Caco-2 (cell line): ENCODE data around the gene DNPEP. TPM values are rescaled to one million over a fixed set of nuclear protein-coding genes. Genes with fewer than 3 reads are reported as not detected.
"Not testable (repeated sequence)": the region's sequence is repeated elsewhere in the genome, so short reads cannot be mapped to it uniquely, and the experiment has no call there.

Experiments used
- BruUV-seq: library from RNA; stranded (reverse); fragments of 400-500 nt; replicated peaks from 2 replicates; lab custom pipeline; 2021; lab: Mats Ljungman, UMichigan
- CTCF ChIA-PET: fragments of 300-600 bp; sonication (Branson Sonifier 250); formaldehyde crosslinking; loops from one replicate; lab custom pipeline; 2022; ENCODE audit warnings: antibody characterized with exemption; lab: Charles Lee
- POLR2A ChIA-PET: fragments of 300-600 bp; sonication (Branson Sonifier 250); formaldehyde crosslinking; loops from one replicate; lab custom pipeline; 2022; ENCODE audit warnings: antibody characterized with exemption; lab: Charles Lee
- DNase-seq, 2 experiments: peaks; one replicate each; pipeline versions ENCODE4 v3.0.0 to v3.0.0-alpha.2; 2020 to 2022
- H3K27me3 ChIP-seq: replicated peaks from 2 replicates; pipeline ENCODE4 v1.6.0; 2011; ENCODE audit warnings: low read length; ENCODE audit not compliant: control insufficient read depth, insufficient read depth
- H3K36me3 ChIP-seq: 2 replicates; pipeline ENCODE4 v1.5.1; 2011; ENCODE audit warnings: low read length; ENCODE audit not compliant: control insufficient read depth, insufficient read depth
- H3K4me1 ChIP-seq: fragments of 250-450 bp; sonication (Bioruptor Pico); 2 replicates; pipeline ENCODE4 v1.5.1; 2020; ENCODE audit warnings: mild to moderate bottlenecking
- H3K4me3 ChIP-seq: 2 replicates; pipeline ENCODE4 v1.5.1; 2011; ENCODE audit warnings: low read depth, mild to moderate bottlenecking, control low read depth, low read length
- H3K9me3 ChIP-seq: fragments of 250-450 bp; sonication (Bioruptor Pico); 2 replicates; pipeline ENCODE4 v1.5.1; 2020; ENCODE audit warnings: mild to moderate bottlenecking, moderate library complexity
- H3K27ac Mint-ChIP-seq: one replicate; pipeline ENCODE4 v1.8.0; 2022; ENCODE audit warnings: mixed read lengths; ENCODE audit not compliant: unreplicated experiment
- H3K27me3 Mint-ChIP-seq: one replicate; pipeline ENCODE4 v1.8.0; 2022; ENCODE audit warnings: mixed read lengths; ENCODE audit not compliant: insufficient read depth, unreplicated experiment
- H3K36me3 Mint-ChIP-seq: one replicate; pipeline ENCODE4 v1.8.0; 2022; ENCODE audit warnings: mild to moderate bottlenecking, mixed read lengths; ENCODE audit not compliant: insufficient read depth, unreplicated experiment
- H3K4me1 Mint-ChIP-seq: one replicate; pipeline ENCODE4 v1.8.0; 2022; ENCODE audit warnings: low read depth, mixed read lengths; ENCODE audit not compliant: unreplicated experiment
- H3K4me3 Mint-ChIP-seq: one replicate; pipeline ENCODE4 v1.8.0; 2022; ENCODE audit warnings: mild to moderate bottlenecking, moderate library complexity, mixed read lengths; ENCODE audit not compliant: unreplicated experiment
- H3K9me3 Mint-ChIP-seq: one replicate; pipeline ENCODE4 v1.8.0; 2022; ENCODE audit warnings: mixed read lengths; ENCODE audit not compliant: unreplicated experiment
- intact Hi-C: fragments of 100-400 bp; cut with micrococcal nuclease; formaldehyde crosslinking; loops from one replicate; pipeline ENCODE4 v1.10.0; 2022; ENCODE audit not compliant: unreplicated experiment
- total RNA-seq: library from RNA; stranded (reverse); gene quantifications from 2 replicates; pipeline ENCODE4 v1.2.3, GENCODE V29; 2022
- TF ChIP-seq, protein P1 (sequence below), 2 experiments: fragments of 200-600 bp in 1 of 2; IDR thresholded peaks; 1 replicate in 1 of 2; 2 replicates in 1 of 2; pipeline versions ENCODE4 v1.5.1 to v1.8.0; 2011 to 2022; ENCODE audit warnings: antibody characterized with exemption in 1 of 2, control low read depth in 1 of 2, inconsistent platforms in 1 of 2, low read depth in 1 of 2, low read length in 1 of 2, mild to moderate bottlenecking in 1 of 2, moderate library complexity in 1 of 2; ENCODE audit not compliant: insufficient read depth in 1 of 2, severe bottlenecking in 1 of 2, unreplicated experiment in 1 of 2

DNPEP gene
- total RNA-seq, 1 experiment from 2014 or later, result 102 TPM

GRCh38 chr2:219398721-219399363 lies 11.1 kb upstream of the DNPEP start:
- BruUV-seq, result no TSS peak
- no peaks in the 10 kb centered on the region for H3K9me3 Mint-ChIP-seq
- no peak overlapping the region for H3K27ac Mint-ChIP-seq
- H3K27me3 ChIP-seq, result no peaks in the 10 kb centered on the region
- intact Hi-C loops, result loop anchor here (1.0 kb wide), 1 partner anchor 11 kb away; no protein-coding TSS in a partner anchor
- H3K36me3 ChIP-seq, result no peaks in the 10 kb centered on the region
- no peaks in the 10 kb centered on the region for H3K27me3 Mint-ChIP-seq
- CTCF ChIA-PET, result interaction anchor here (0.6 to 2.7 kb wide), 8 partner anchors 10 to 131 kb away, joined by 3 to 29 read pairs (median 5); partner anchors contain the start of genes DNPEP and GMPPA
- POLR2A ChIA-PET, result interaction anchor here (0.6 to 1.2 kb wide), 3 partner anchors 10 to 111 kb away, joined by 3 to 9 read pairs (median 3); no protein-coding TSS in a partner anchor
- no peak overlapping the region for H3K4me3 ChIP-seq
- H3K4me3 Mint-ChIP-seq, result no peak overlapping the region
- no peaks in the 10 kb centered on the region for H3K36me3 Mint-ChIP-seq
- TF ChIP-seq, protein P1, sequence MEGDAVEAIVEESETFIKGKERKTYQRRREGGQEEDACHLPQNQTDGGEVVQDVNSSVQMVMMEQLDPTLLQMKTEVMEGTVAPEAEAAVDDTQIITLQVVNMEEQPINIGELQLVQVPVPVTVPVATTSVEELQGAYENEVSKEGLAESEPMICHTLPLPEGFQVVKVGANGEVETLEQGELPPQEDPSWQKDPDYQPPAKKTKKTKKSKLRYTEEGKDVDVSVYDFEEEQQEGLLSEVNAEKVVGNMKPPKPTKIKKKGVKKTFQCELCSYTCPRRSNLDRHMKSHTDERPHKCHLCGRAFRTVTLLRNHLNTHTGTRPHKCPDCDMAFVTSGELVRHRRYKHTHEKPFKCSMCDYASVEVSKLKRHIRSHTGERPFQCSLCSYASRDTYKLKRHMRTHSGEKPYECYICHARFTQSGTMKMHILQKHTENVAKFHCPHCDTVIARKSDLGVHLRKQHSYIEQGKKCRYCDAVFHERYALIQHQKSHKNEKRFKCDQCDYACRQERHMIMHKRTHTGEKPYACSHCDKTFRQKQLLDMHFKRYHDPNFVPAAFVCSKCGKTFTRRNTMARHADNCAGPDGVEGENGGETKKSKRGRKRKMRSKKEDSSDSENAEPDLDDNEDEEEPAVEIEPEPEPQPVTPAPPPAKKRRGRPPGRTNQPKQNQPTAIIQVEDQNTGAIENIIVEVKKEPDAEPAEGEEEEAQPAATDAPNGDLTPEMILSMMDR (IDR thresholded peaks at IDR 0.05; ENCODE audit: insufficient read depth in 1 of 2, low read depth in 1 of 2, low read length in 1 of 2, severe bottlenecking in 1 of 2, unreplicated experiment in 1 of 2), result peak in 1 of 2 experiments; percentile 14
- H3K4me1 Mint-ChIP-seq, result peaks cover 22% of the 10 kb centered on the region
- peaks cover 28% of the 10 kb centered on the region for H3K4me1 ChIP-seq
- DNase-seq, result peak; percentile 58 to 59
- H3K9me3 ChIP-seq, result no peaks in the 10 kb centered on the region

DNA sequence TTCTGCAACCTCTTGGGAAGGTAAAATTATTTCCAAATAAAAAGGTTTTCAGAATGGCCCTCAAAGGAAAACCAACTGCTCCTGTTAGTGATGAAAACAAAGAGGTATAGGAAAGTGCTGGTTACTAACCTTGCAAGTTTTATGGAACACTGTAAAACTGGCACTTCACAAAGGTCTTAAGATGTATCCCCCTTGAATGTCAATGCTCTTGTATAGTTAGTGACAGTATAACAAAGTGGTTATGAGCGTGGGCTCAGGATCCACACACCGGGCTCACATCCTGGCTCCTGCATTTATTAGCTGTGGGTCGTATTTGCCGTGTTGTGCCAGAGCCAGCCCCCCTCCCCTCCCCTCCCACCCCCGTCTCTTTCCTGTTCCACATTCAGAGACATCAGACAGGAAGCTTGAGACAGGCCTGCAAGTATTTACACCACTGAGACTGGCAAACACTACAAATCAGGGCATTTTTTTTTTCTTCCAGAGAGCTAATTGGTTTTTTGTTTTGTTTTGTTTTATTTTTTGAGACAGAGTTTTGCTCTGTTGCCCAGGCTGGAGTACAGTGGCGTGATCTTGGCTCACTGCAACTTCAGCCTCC lies 9.2 kb upstream of the DNPEP start:
- H3K36me3 Mint-ChIP-seq, result no peaks in the 10 kb centered on the region
- Histone ChIP-seq H3K9me3 (no peaks in the 10 kb centered on the region), H3K4me1 (peaks cover 28% of the 10 kb centered on the region), H3K4me3 (no peak overlapping the region), H3K27me3 (no peaks in the 10 kb centered on the region), H3K36me3 (no peaks in the 10 kb centered on the region)
- ChIA-PET CTCF (interaction anchor here (2.7 kb wide), 1 partner anchor 9 kb away, joined by 29 read pairs; the partner anchor contains the start of gene DNPEP), POLR2A (interaction anchor here (0.6 kb wide), 1 partner anchor 9 kb away, joined by 5 read pairs; no protein-coding TSS in a partner anchor)
- no peaks in the 10 kb centered on the region for H3K27me3 Mint-ChIP-seq
- intact Hi-C loops, result no loop called here
- no peaks in the 10 kb centered on the region for H3K9me3 Mint-ChIP-seq
- no peak overlapping the region for H3K27ac Mint-ChIP-seq
- no peak overlapping the region for H3K4me3 Mint-ChIP-seq
- peaks cover 13% of the 10 kb centered on the region for H3K4me1 Mint-ChIP-seq
- BruUV-seq, result no TSS peak
- TF ChIP-seq, protein P1 (IDR thresholded peaks at IDR 0.05; ENCODE audit: insufficient read depth in 1 of 2, low read depth in 1 of 2, low read length in 1 of 2, severe bottlenecking in 1 of 2, unreplicated experiment in 1 of 2), result no peak
- no peak for DNase-seq

DNA sequence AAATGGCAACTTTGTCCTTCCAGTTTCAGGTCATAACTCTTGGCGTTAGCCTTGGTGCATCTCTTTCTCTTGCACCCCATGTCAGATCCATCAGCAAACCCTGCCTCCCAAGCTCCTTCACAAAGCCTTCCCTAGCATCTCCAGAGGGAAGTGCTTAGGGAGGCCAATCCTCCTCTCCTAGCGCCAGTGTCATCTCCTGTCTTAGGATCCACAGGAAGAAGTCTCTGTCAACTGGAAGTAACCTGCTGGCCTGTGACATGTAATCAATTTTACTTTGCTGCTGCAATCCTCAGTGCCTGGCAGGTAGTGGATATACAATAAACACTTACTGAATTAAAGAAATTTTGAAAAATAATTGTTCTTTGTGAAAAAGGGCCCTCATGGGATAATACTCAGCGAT lies 7.9 kb upstream of the DNPEP start:
- BruUV-seq, result no TSS peak
- CTCF ChIA-PET, result no interaction called here
- TF ChIP-seq, protein P1 (IDR thresholded peaks at IDR 0.05; ENCODE audit: insufficient read depth in 1 of 2, low read depth in 1 of 2, low read length in 1 of 2, severe bottlenecking in 1 of 2, unreplicated experiment in 1 of 2), result no peak

DNA sequence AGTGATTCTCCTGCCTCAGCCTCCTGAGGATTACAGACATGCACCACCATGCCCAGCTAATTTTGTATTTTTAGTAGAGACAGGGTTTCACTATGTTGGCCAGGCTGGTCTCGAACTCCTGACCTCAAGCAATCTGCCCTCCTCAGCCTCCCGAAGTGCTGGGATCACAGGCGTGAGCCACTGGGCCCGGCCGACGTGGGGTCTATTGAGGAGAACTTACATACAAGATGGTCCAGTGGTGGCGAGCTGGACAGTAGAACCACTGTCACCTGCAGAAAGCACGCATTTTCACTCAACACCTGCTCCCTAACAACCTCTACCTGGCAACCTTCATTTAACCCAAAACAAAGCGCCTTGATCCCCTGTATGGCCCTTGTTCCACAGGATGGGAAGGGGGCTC lies 7.3 kb upstream of the DNPEP start:
- BruUV-seq, H3K27me3 Mint-ChIP-seq, H3K9me3 ChIP-seq, H3K9me3 Mint-ChIP-seq, H3K27ac Mint-ChIP-seq, H3K27me3 ChIP-seq, intact Hi-C loops, H3K4me1 Mint-ChIP-seq, H3K36me3 Mint-ChIP-seq, H3K4me3 ChIP-seq, POLR2A ChIA-PET, DNase-seq, H3K36me3 ChIP-seq, H3K4me3 Mint-ChIP-seq, CTCF ChIA-PET: not testable (repeated sequence)
- peaks cover 19% of the 10 kb centered on the region for H3K4me1 ChIP-seq

More for the DNA sequence above, 7.9 kb upstream of the DNPEP start:
- no peaks in the 10 kb centered on the region for H3K36me3 Mint-ChIP-seq
- no peaks in the 10 kb centered on the region for H3K27me3 Mint-ChIP-seq
- Histone ChIP-seq H3K4me3 (no peak overlapping the region), H3K4me1 (peaks cover 25% of the 10 kb centered on the region), H3K36me3 (no peaks in the 10 kb centered on the region), H3K27me3 (no peaks in the 10 kb centered on the region), H3K9me3 (no peaks in the 10 kb centered on the region)
- no peak overlapping the region for H3K27ac Mint-ChIP-seq
- H3K9me3 Mint-ChIP-seq, result no peaks in the 10 kb centered on the region
- POLR2A ChIA-PET, result no interaction called here
- intact Hi-C loops, result no loop called here
- no peak for DNase-seq
- H3K4me3 Mint-ChIP-seq, result no peak overlapping the region
- peaks cover 8% of the 10 kb centered on the region for H3K4me1 Mint-ChIP-seq
